ENCODE data around the gene MYO18B.

The MYO18B gene

GRCh38 chr22:25777870-25778269 lies 35.9 kb downstream of the MYO18B start:
- peak; percentile 73 for DNase-seq

- no peak for DNase-seq
These were observed 37.4 kb downstream of the MYO18B start for GRCh38 chr22:25779426-25779825.

GRCh38 chr22:25779890-25780289 lies 37.9 kb downstream of the MYO18B start:
- no peak for DNase-seq

GRCh38 chr22:25780673-25781072 lies 38.7 kb downstream of the MYO18B start:
- DNase-seq: no peak

- no peak for DNase-seq
These were observed 39.8 kb downstream of the MYO18B start for GRCh38 chr22:25781801-25782200.

- no peak for DNase-seq
These were observed 40.8 kb downstream of the MYO18B start for GRCh38 chr22:25782831-25783230.

GRCh38 chr22:25783856-25784255 lies 41.9 kb downstream of the MYO18B start:
- DNase-seq: no peak

GRCh38 chr22:25786165-25786564 lies 44.2 kb downstream of the MYO18B start:
- no peak for DNase-seq

GRCh38 chr22:25791556-25791955 lies 49.6 kb downstream of the MYO18B start:
- no peak for DNase-seq

GRCh38 chr22:25795478-25795877 lies 53.5 kb downstream of the MYO18B start:
- DNase-seq: no peak

- no peak for DNase-seq
These were observed 55.7 kb downstream of the MYO18B start for GRCh38 chr22:25797498-25798290.

- DNase-seq: no peak
These were observed 58.8 kb downstream of the MYO18B start for GRCh38 chr22:25800766-25801165.

- no peak for DNase-seq
These were observed 60.0 kb downstream of the MYO18B start for GRCh38 chr22:25802018-25802417.

GRCh38 chr22:25804676-25805075 lies 62.7 kb downstream of the MYO18B start:
- no peak for DNase-seq

GRCh38 chr22:25806579-25806978 lies 64.6 kb downstream of the MYO18B start:
- no peak for DNase-seq

- DNase-seq: no peak
These were observed 72.7 kb downstream of the MYO18B start for GRCh38 chr22:25814685-25815084.

GRCh38 chr22:25815561-25815960 lies 73.6 kb downstream of the MYO18B start:
- no peak for DNase-seq

GRCh38 chr22:25816522-25817059 lies 74.6 kb downstream of the MYO18B start:
- DNase-seq: peak; percentile 37

GRCh38 chr22:25817092-25817943 lies 75.3 kb downstream of the MYO18B start:
- no peak for DNase-seq

GRCh38 chr22:25818541-25818940 lies 76.6 kb downstream of the MYO18B start:
- no peak for DNase-seq

GRCh38 chr22:25822344-25822743 lies 80.4 kb downstream of the MYO18B start:
- no peak for DNase-seq

- DNase-seq: no peak
These were observed 81.3 kb downstream of the MYO18B start for GRCh38 chr22:25823276-25823675.

GRCh38 chr22:25824828-25825423 lies 82.9 kb downstream of the MYO18B start:
- no peak for DNase-seq
